GM18861 (cell line): Measurements from ENCODE around the gene HDHD2.

ENCODE experiments used
- ATAC-seq: cut with Tn5 transposase; IDR thresholded peaks from one replicate; pipeline ENCODE4 v1.9.1; 2021; ENCODE audit not compliant: unreplicated experiment

Gene HDHD2

GRCh38 chr18:47067648-47068047 lies 82.7 kb downstream of the HDHD2 start:
- no peak for ATAC-seq

GRCh38 chr18:47063096-47063495 lies 87.2 kb downstream of the HDHD2 start:
- no peak for ATAC-seq

GRCh38 chr18:47062471-47062870 lies 87.8 kb downstream of the HDHD2 start:
- no peak for ATAC-seq
